Spleen (tissue), 7 donors: ENCODE data around the gene GUCA2B.

Experiments used
- POLR2A ChIP-seq, 3 donors: fragments of 450-650 bp; IDR thresholded peaks; one replicate each; pipeline ENCODE4 v1.5.1; 2017; ENCODE audit warnings: antibody characterized with exemption in 3 of 3, mild to moderate bottlenecking in 1 of 3
- POLR2AphosphoS5 ChIP-seq, 3 donors: sonication (generic); formaldehyde crosslinking; IDR thresholded peaks; one replicate each; pipeline ENCODE4 v1.5.1; 2017; ENCODE audit warnings: antibody characterized with exemption in 3 of 3
- TF ChIP-seq, protein P1 (sequence below), 11 experiments: fragments of 200-600 bp in 7 of 11; fragments of 450-650 bp in 4 of 11; sonication (generic) in 4 of 11; IDR thresholded peaks in 8 of 11; conservative IDR thresholded peaks in 3 of 11; 1 replicate in 7 of 11; 2 replicates in 4 of 11; pipeline versions ENCODE4 v1.4.0 to v1.8.0; 2016 to 2021; ENCODE audit warnings: antibody characterized with exemption in 11 of 11, inconsistent platforms in 4 of 11, mild to moderate bottlenecking in 1 of 11
- donor health status: DM: no; HTN: no; CAD: no; lungs with moderate emphysema.
- donor health status: DM: no; HTN: no; CAD: no.
- donor health status: DM: no; HTN: no; CAD: no.

DNA sequence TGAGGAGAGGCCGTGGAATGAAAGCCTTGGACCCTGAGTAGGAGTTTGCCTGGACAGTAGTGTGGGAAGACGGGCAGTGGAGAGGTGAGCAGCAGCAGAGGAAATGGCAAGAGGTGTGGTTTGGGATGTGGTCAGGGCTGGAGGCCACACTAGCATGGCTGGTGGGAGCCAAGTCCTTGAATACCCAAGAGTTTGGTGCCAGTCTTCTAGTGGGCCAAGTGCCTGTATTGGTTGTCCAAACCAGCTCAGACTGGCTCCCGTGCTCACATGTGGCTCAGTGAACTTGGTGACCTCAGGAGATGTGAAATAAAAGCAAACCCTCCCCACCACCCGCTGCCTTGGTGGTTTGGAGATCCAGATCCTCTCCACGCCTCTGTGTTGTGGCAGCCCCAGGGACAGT lies 9.0 kb downstream of the GUCA2B start:
- TF ChIP-seq POLR2A (IDR thresholded peaks at IDR 0.05) (no peak), POLR2AphosphoS5 (IDR thresholded peaks at IDR 0.05) (peak in 1 of 3 donors; percentile 16)
- TF ChIP-seq, protein P1, sequence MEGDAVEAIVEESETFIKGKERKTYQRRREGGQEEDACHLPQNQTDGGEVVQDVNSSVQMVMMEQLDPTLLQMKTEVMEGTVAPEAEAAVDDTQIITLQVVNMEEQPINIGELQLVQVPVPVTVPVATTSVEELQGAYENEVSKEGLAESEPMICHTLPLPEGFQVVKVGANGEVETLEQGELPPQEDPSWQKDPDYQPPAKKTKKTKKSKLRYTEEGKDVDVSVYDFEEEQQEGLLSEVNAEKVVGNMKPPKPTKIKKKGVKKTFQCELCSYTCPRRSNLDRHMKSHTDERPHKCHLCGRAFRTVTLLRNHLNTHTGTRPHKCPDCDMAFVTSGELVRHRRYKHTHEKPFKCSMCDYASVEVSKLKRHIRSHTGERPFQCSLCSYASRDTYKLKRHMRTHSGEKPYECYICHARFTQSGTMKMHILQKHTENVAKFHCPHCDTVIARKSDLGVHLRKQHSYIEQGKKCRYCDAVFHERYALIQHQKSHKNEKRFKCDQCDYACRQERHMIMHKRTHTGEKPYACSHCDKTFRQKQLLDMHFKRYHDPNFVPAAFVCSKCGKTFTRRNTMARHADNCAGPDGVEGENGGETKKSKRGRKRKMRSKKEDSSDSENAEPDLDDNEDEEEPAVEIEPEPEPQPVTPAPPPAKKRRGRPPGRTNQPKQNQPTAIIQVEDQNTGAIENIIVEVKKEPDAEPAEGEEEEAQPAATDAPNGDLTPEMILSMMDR (IDR thresholded peaks at IDR 0.05 in 8 of 11, conservative IDR thresholded peaks at IDR 0.05 in 3 of 11): no peak
